Gastrocnemius medialis (tissue), 4 donors: ENCODE results near the gene GCK.

Experiments
- POLR2A ChIP-seq, 2 donors: fragments of 450-650 bp; IDR thresholded peaks; one replicate each; pipeline ENCODE4 v1.6.1; 2017; ENCODE audit warnings: antibody characterized with exemption in 2 of 2, mild to moderate bottlenecking in 2 of 2, moderate library complexity in 2 of 2
- TF ChIP-seq, protein P1 (sequence below), 5 experiments: fragments of 450-650 bp in 3 of 5; fragments of 200-600 bp in 2 of 5; sonication (generic) in 2 of 5; IDR thresholded peaks in 4 of 5; conservative IDR thresholded peaks in 1 of 5; 1 replicate in 4 of 5; 2 replicates in 1 of 5; pipeline ENCODE4 v1.5.1; 2016 to 2019; ENCODE audit warnings: antibody characterized with exemption in 5 of 5, mild to moderate bottlenecking in 3 of 5, moderate library complexity in 3 of 5

DNA sequence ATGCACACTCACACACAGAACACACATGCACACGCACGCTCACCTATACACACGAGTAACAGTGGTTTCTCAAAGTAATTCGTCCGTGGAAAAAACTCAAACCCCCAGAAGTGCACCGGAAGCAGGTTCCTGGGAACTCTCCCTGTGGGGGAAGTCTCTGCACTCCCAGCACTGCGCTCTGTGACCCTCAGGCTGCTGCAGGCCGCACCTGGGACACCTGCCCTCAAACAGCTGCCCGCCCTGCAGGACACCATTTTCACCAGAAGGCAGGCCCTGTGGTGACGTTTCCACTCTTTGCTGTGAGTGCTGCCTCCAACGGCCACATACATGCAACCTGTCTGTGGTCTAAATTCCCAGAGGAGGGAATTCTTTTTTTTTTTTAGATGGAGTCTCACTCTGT, 32.8 kb upstream of the GCK start:
- TF ChIP-seq, protein P1, sequence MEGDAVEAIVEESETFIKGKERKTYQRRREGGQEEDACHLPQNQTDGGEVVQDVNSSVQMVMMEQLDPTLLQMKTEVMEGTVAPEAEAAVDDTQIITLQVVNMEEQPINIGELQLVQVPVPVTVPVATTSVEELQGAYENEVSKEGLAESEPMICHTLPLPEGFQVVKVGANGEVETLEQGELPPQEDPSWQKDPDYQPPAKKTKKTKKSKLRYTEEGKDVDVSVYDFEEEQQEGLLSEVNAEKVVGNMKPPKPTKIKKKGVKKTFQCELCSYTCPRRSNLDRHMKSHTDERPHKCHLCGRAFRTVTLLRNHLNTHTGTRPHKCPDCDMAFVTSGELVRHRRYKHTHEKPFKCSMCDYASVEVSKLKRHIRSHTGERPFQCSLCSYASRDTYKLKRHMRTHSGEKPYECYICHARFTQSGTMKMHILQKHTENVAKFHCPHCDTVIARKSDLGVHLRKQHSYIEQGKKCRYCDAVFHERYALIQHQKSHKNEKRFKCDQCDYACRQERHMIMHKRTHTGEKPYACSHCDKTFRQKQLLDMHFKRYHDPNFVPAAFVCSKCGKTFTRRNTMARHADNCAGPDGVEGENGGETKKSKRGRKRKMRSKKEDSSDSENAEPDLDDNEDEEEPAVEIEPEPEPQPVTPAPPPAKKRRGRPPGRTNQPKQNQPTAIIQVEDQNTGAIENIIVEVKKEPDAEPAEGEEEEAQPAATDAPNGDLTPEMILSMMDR (IDR thresholded peaks at IDR 0.05 in 4 of 5, conservative IDR thresholded peaks at IDR 0.05 in 1 of 5): no peak
- no peak for TF ChIP-seq POLR2A (IDR thresholded peaks at IDR 0.05)
